DOHH2 (cell line): ENCODE results near the gene AUTS2.

Experiments used
- H3F3A ChIP-seq: fragments of 200-600 bp; sonication (generic), shearing (Covaris generic); 2 replicates; pipeline ENCODE4 v1.6.0; 2016; ENCODE audit warnings: antibody characterized with exemption, mild to moderate bottlenecking; ENCODE audit not compliant: control insufficient read depth, insufficient read depth
- H3K27ac ChIP-seq: fragments of 200-600 bp; sonication (generic); 2 replicates; pipeline ENCODE4 v1.5.1; 2014; ENCODE audit warnings: low read depth, mild to moderate bottlenecking, low read length, moderate library complexity
- H3K27me3 ChIP-seq: fragments of 200-600 bp; sonication (generic); 2 replicates; pipeline ENCODE4 v1.6.1; 2014; ENCODE audit warnings: mild to moderate bottlenecking, low read length, mixed read lengths; ENCODE audit not compliant: control insufficient read depth
- H3K36me3 ChIP-seq: fragments of 200-600 bp; sonication (generic); 2 replicates; pipeline ENCODE4 v1.6.1; 2014; ENCODE audit warnings: mild to moderate bottlenecking, low read length, moderate library complexity, mixed read lengths; ENCODE audit not compliant: control insufficient read depth
- H3K4me1 ChIP-seq: fragments of 200-600 bp; sonication (generic); 2 replicates; pipeline ENCODE4 v1.6.1; 2014; ENCODE audit warnings: mild to moderate bottlenecking, low read length, mixed read lengths; ENCODE audit not compliant: control insufficient read depth
- H3K4me2 ChIP-seq: fragments of 200-600 bp; sonication (generic); 2 replicates; pipeline ENCODE4 v1.6.0; 2014; ENCODE audit warnings: mild to moderate bottlenecking, low read length, moderate library complexity
- H3K4me3 ChIP-seq: fragments of 200-600 bp; sonication (generic); 2 replicates; pipeline ENCODE4 v1.5.1; 2014; ENCODE audit warnings: mild to moderate bottlenecking, low read length, mixed read lengths
- H3K79me2 ChIP-seq: fragments of 200-600 bp; sonication (generic); 2 replicates; pipeline ENCODE4 v1.6.1; 2014; ENCODE audit warnings: mild to moderate bottlenecking, low read length, mixed read lengths; ENCODE audit not compliant: control insufficient read depth
- H3K9me2 ChIP-seq: fragments of 200-600 bp; sonication (generic); replicated peaks from 2 replicates; pipeline ENCODE4 v1.6.1; 2014; ENCODE audit warnings: mild to moderate bottlenecking, low read length, mixed read lengths; ENCODE audit not compliant: control insufficient read depth
- H3K9me3 ChIP-seq: fragments of 200-600 bp; sonication (generic); 2 replicates; pipeline ENCODE4 v1.6.1; 2014; ENCODE audit warnings: antibody characterized with exemption, low read length, mixed read lengths; ENCODE audit not compliant: control insufficient read depth, insufficient read depth
- H4K20me1 ChIP-seq: fragments of 200-600 bp; sonication (generic); 2 replicates; pipeline ENCODE4 v1.6.0; 2014; ENCODE audit warnings: low read depth, mild to moderate bottlenecking, antibody characterized with exemption, low read length, moderate library complexity; ENCODE audit not compliant: control insufficient read depth, insufficient read depth
- CTCF ChIP-seq: fragments of 200-600 bp; sonication (generic); IDR thresholded peaks from one replicate; pipeline ENCODE4 v1.5.1; 2014; ENCODE audit warnings: antibody characterized with exemption, mild to moderate bottlenecking, low read depth, low read length; ENCODE audit not compliant: poor library complexity, severe bottlenecking
- EZH2phosphoT487 ChIP-seq: fragments of 200-600 bp; sonication (generic); IDR thresholded peaks from 2 replicates; pipeline ENCODE4 v1.6.1; 2017; ENCODE audit warnings: borderline replicate concordance, mild to moderate bottlenecking, antibody characterized with exemption, low read length, moderate library complexity, mixed read lengths

AUTS2 gene

GRCh38 chr7:70498232-70498992 is 900.1 kb downstream of the AUTS2 start:
- H3K27me3 ChIP-seq: no peaks in the 10 kb centered on the region
- no peaks in the 10 kb centered on the region for H3K9me2 ChIP-seq
- peaks cover 2% of the 10 kb centered on the region; the same call in 1 of the 2 replicates for H3K36me3 ChIP-seq
- H3F3A ChIP-seq: no peaks in the 10 kb centered on the region
- H3K4me2 ChIP-seq: no peak overlapping the region
- H3K27ac ChIP-seq: no peak overlapping the region
- H3K4me3 ChIP-seq: no peak overlapping the region
- H3K79me2 ChIP-seq: no peaks in the 10 kb centered on the region
- no peaks in the 10 kb centered on the region for H3K9me3 ChIP-seq
- H4K20me1 ChIP-seq: no peaks in the 10 kb centered on the region
- no peaks in the 10 kb centered on the region for H3K4me1 ChIP-seq
- TF ChIP-seq EZH2phosphoT487 (no peak), CTCF (no peak)

GRCh38 chr7:70500261-70500660 is 902.0 kb downstream of the AUTS2 start:
- no peak overlapping the region for H3K4me3 ChIP-seq
- no peak for TF ChIP-seq CTCF
- no peak for TF ChIP-seq EZH2phosphoT487
- peaks cover 10% of the 10 kb centered on the region for H3K4me1 ChIP-seq
- H3K27me3 ChIP-seq: no peaks in the 10 kb centered on the region
- no peak overlapping the region for H3K27ac ChIP-seq
- no peak overlapping the region for H3K4me2 ChIP-seq
- no peaks in the 10 kb centered on the region for H3K9me2 ChIP-seq
- H3K79me2 ChIP-seq: no peaks in the 10 kb centered on the region
- no peaks in the 10 kb centered on the region for H3F3A ChIP-seq
- peaks cover 2% of the 10 kb centered on the region; the same call in 1 of the 2 replicates for H3K36me3 ChIP-seq
- no peaks in the 10 kb centered on the region for H4K20me1 ChIP-seq
- no peaks in the 10 kb centered on the region for H3K9me3 ChIP-seq

- no peaks in the 10 kb centered on the region for H3K79me2 ChIP-seq
- H3K4me3 ChIP-seq: no peak overlapping the region
- H3F3A ChIP-seq: no peaks in the 10 kb centered on the region
- no peaks in the 10 kb centered on the region for H3K36me3 ChIP-seq
- no peak overlapping the region for H3K4me2 ChIP-seq
- TF ChIP-seq CTCF (no peak), EZH2phosphoT487 (no peak)
- H3K9me2 ChIP-seq: no peaks in the 10 kb centered on the region
- H3K4me1 ChIP-seq: peaks cover 16% of the 10 kb centered on the region
- H4K20me1 ChIP-seq: no peaks in the 10 kb centered on the region
- H3K9me3 ChIP-seq: no peaks in the 10 kb centered on the region
- no peaks in the 10 kb centered on the region for H3K27me3 ChIP-seq
- no peak overlapping the region for H3K27ac ChIP-seq
These were observed 904.0 kb downstream of the AUTS2 start for GRCh38 chr7:70502117-70502863.
